Measurements from ENCODE around the gene PITHD1.
"Not testable (repeated sequence)": the region's sequence is repeated elsewhere in the genome, so short reads cannot be mapped to it uniquely, and the experiment has no call there.

Gene PITHD1

DNA sequence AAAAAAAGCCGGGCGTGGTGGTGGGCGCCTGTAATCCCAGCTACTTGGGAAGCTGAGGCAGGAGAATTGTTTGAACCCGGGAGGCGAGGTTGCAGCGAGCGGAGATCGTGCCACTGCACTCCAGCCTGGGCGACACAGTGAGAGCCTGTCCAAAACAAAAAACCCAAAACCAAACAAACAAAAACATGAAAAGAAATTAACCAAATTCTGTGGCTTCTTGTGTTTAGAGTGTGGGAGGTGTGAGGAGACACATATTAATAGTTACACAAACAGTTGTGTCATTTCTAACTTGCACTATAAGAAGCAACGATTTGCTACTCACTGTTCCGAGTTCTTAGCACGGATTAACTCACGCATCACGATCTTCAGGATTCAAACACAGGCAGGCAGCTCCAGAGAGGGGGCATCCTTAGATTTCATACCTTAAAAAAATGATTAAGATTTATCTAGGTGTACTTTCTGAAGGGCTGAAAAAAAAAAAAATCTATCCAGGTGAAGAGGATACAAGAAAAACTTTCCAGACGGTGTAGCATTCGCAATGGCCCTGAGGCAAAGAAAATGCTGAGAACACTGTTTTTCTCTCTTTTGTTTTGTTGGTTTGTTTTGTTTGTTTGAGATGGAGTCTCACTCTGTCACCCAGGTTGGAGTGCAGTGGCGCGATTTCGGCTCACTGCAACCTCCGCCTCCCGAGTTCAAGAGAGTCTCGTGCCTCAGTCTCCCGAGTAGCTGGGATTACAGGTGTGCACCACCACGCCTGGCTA, 47.7 kb downstream of the PITHD1 start:
- DNase-seq (ENCODE audit: low read depth): no peak

DNA sequence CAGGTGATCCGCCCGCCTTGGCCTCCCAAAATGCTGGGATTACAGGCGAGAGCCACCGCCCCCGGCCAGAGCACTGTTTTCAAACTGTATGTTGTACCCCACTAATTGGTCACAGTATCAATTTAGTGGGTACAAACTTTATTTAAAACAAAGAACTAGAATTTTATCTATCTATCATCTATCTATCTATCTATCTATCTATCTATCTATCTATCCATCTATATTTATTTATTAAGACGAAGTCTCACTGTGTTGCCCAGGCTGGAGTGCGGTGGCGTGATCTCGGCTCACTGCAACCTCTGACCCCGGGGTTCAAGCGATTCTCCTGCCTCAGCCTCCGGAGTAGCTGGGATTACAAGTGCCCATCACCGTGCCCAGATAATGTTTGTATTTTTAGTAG, 48.4 kb downstream of the PITHD1 start:
- not testable (repeated sequence) for DNase-seq (ENCODE audit: low read depth)

DNA sequence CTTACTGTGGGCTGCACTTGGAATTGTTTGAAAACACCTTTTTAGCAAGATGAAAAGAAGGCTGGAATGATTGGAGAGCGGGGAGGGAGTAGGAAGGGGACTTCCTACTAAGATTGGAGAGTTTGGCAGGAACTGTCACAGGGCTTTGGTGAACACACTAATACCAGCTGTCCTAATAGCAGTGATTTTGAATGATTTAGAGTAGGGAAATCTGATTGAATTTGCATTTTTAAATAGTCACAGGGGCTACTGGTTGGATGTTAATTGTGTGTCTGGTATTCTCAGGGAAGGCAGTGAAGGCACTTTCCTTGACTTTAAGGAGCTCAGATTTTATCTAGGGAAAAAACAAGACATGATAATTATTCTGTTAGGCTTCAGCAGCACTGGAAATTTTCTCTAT, 49.5 kb downstream of the PITHD1 start:
- no peak for DNase-seq (ENCODE audit: low read depth)

DNA sequence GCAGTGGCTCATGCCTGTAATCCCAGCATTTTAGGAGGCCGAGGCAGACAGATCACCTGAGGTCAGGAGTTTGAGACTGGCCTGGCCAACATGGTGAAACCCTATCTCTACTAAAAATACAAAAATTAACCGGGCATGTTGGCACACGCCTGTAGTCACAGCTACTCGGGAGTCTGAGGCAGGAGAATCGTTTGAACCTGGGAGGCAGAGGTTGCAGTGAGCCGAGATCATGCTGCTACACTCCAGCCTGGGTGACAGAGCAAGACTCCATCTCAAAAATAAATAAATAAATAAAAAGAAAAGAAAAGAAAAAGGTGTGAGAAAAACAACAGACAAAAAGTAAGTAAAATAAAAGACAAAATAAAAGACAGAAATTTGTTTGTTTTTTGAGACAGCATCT, 55.9 kb downstream of the PITHD1 start:
- DNase-seq (ENCODE audit: low read depth): not testable (repeated sequence)

DNA sequence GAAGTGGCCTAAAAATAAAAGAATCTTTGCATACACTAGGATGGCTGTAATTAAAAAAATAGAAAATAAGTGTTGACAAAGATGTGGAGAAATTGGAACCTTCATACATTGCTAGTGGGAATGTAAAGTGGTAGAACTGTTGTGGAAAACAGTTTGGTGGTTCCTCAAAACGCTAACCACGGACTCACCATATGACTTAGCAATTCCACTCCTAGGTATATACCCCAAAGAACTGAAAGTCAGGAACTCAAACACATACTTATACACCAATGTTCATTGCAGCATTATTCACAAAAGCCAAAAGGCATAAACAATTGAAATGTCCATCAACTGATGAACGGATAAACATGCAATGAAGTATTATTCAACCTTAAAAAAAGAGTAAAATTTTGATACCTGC, 57.8 kb downstream of the PITHD1 start:
- DNase-seq (ENCODE audit: low read depth): no peak

All from stimulated activated CD8-positive, alpha-beta memory T cell treated with anti-CD3 and anti-CD28 coated beads, Interleukin-12 subunit alpha, Interleukin-12 subunit beta, amount 100 ng/mL, for 4 hours (primary cell).